ENCODE measurements around the gene TBC1D8.

TBC1D8 gene

DNA sequence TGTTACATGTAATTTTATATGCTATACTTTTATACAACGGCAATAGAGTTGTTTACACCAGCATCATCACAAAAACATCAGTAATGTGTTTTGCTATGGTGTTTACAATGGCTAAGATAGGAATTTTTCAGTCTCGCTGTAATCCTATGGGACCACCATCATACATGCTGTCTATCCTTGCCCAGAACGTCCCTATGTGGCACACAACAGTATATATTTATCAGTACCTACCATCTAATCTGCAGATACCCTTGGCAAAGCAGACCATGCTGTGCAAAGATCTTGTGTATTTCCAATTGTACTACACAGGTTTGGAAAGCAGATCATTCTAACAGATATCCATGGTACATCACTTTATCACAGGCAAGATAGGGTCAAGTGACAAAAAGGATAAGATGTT is 133.8 kb downstream of the TBC1D8 start:
- no peak for DNase-seq
- in situ Hi-C loops (cut with HindIII; ENCODE audit: low pct_ligation_motif_present, low pct_unique_long_range_greater_than_20kb, low sequenced_read_pairs), result no loop called here

DNA sequence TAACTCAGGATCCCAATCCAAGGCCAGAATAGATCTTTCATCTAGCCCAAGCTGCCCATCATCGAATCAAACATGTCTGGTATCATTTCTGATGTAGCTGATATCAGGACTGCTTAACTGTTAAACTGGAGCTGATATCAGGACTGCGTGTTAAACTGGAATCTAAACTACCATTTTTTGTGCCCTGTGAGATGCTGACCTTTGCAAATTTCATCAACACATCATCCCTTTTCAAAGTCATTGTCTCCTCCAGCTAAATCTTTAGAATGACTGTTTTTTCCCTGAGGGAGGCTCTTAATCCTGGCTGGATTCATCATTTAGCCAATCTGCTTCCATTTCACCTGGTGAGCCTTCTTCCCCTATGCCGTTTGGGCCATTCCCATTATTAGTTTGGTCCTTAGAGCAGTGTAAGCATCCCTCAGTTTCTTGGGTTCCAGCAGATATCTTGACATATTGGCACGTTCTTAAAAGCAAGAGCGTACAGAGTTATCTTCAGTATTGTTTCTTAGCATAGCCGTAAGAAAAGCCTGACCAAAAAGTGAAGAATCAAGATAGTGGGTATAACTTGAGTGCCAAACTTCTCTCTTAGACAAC is 136.8 kb downstream of the TBC1D8 start:
- DNase-seq, result no peak
- in situ Hi-C loops (cut with HindIII; ENCODE audit: low pct_ligation_motif_present, low pct_unique_long_range_greater_than_20kb, low sequenced_read_pairs), result no loop called here

DNA sequence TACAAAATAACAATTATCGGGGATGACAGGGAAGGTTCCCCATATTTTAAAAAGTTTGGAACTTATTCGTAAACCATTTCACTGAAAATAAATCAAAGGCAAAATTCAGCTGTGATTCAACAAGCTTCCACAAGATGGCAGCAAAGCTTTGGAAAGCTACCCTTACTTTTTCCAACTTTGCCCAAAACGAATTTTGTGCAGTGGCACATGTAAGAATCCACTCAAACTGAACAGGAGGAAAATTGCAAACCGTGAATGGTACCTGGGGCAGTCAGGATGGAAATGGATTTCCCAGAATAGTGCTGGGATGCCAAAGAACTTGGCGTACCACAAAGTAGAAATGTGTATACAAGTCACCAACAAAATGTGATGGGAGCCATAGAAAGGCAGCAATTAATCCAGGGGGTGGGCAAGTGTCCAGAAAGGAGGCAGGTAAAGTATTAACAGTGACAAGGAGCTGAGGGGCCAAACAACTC is 138.4 kb downstream of the TBC1D8 start:
- in situ Hi-C loops (cut with HindIII; ENCODE audit: low pct_ligation_motif_present, low pct_unique_long_range_greater_than_20kb, low sequenced_read_pairs), result no loop called here
- DNase-seq, result peak; percentile 61

DNA sequence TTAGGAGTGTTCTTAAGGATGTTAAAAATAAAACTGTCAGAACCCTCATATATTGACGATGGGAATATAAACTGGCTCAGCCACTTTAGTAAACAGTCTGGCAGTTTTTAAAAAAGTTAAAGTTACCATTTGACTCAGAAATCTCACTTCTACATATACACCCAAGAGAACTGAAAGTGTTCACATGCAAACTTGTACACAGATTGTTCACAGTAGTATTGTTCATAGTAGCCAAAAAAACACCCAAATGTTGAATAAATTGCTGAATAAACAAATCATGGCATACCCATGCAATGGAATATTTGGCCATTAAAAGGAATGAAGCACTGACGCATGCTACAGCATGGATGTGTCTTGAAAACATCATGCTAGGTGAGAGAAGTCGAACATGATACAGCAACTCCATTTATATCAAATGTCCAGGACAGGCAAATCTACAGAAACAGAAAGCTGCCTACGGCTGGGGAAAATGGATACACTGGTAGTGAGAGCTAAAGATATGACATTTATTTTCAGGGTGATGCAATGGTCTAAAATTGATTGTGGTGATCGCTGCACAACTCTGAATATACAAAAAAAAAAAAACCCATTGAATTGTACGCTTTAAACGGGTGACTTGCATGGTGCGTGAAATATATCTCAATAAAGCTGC is 139.0 kb downstream of the TBC1D8 start:
- no peak for DNase-seq
- in situ Hi-C loops (cut with HindIII; ENCODE audit: low pct_ligation_motif_present, low pct_unique_long_range_greater_than_20kb, low sequenced_read_pairs), result no loop called here

DNA sequence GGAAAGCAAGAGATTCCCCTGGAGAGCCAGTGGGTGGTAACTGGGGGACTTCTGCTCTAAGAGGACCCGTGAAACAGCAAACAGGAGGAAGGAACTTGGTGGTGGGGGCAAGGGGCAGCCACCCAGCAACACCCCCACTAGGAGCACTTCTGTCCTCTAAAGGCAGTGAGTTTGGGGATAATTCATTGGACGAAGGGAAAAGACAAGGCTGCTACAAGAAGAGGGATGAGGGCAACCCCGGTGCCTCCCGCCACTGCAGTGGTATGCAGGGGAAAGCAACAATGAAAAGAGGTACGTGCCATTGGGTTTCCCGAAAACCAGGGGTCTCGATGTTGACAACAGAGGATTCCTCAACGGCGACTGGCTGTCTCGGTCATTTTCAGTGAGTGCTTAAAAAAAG is 140.0 kb downstream of the TBC1D8 start:
- in situ Hi-C loops (cut with HindIII; ENCODE audit: low pct_ligation_motif_present, low pct_unique_long_range_greater_than_20kb, low sequenced_read_pairs), result no loop called here
- no peak for DNase-seq

DNA sequence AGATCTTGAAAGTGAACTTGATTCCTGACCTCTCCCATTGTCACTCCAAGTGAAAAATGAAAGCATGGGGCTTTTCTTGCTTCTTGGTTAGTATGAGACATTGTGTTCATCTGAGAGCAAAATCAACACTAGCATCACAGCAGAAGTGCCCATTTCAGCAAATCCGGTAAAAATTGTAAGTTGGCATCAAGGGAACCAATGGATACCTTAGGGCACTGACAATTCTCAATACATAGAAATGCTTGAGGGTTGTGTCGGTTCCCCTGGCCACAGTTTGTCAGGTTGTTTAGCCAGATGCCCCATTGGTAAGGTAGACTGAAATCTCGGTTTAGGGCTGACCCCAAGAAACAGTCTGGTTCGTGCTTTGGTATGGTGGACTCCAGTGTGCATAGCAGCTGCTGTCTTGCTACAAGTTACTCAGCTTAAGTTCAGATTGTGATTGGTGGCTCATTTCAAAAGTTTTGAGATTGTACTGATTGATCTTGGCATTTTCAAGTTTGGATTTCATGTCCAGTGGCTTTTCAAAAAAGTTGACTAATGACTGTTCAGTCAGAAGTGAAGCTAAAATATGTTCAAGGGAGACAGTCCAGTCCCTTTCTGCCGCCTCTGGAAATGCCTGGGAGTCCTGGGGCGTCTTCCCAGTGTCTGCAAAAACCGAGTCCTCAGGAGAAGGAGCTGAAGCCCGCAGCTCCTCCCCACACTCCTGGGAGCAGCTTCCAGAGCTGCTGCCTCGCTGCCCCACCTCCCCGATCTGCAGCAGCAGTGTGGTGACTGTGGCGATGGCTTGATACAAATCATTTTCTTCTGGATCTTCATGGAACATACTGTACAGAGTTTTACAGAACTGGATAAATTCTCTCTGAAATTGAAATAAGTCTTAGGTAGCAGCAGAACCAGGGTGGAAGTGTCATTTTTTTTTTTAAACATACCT is 143.5 kb downstream of the TBC1D8 start:
- no peak for DNase-seq
- in situ Hi-C loops (cut with HindIII; ENCODE audit: low pct_ligation_motif_present, low pct_unique_long_range_greater_than_20kb, low sequenced_read_pairs), result no loop called here

DNA sequence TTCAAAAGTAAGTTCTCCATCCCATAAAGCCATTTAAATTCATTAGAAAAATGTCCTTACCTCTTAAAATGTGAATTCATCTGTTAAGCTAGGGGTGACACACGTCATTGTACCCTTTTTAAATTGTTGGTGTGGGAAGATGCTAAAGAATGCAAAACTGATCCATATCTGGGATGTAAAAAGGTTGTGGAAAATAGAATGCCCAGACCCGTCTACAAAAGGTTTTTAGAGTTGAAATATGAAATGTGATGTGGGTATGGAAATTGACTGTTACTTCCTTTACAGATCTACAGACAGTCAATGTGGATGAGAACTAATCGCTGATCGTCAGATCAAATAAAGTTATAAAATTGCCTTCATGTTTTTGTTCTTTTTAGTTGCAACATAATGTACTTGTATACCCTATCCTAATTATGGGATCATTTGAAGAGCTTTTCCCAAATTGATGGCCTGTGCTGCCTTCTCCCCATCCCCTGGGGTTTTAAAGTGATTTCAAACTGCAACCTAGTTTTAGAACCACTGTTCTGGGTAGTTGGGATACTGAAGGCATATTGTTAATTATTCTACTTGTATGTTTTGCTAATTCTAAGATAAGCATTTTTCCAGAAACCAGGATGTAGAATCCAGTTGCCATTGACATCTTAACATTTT is 145.0 kb downstream of the TBC1D8 start:
- no peak for DNase-seq
- in situ Hi-C loops (cut with HindIII; ENCODE audit: low pct_ligation_motif_present, low pct_unique_long_range_greater_than_20kb, low sequenced_read_pairs), result no loop called here

DNA sequence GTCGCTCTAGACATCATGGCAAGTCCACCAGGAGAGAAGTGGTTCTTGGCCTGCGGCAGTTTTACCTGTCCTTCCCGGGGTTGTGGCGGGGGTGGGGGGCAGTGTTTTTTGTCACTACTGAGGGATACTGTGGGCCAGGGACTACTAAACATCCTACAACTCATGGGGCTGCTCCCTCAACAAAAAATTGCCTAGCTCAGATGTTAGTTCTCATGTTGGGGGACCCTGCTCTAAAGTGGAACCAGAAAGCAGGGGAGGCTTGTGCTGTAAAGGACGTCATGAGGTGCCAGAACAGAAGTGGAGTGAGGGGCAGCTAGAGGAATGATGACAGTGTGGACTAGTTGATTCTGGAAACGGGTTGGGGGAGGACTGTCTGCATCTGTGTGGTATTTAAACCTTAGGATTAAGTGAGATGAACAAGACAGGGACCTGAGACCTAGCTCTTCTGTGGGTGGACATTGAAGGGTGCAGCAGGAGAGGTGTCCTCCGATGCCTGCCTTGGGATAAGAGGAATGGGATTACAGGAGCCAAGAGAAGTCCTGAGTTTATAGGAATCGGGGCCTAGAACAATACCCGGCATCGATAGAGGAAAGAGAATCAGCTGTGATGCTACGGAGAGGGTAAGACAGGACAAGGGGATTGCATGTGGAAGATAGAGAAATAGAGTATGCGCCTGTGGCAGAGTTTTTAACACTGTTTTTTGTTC is 146.4 kb downstream of the TBC1D8 start:
- in situ Hi-C loops (cut with HindIII; ENCODE audit: low pct_ligation_motif_present, low pct_unique_long_range_greater_than_20kb, low sequenced_read_pairs), result no loop called here

DNA sequence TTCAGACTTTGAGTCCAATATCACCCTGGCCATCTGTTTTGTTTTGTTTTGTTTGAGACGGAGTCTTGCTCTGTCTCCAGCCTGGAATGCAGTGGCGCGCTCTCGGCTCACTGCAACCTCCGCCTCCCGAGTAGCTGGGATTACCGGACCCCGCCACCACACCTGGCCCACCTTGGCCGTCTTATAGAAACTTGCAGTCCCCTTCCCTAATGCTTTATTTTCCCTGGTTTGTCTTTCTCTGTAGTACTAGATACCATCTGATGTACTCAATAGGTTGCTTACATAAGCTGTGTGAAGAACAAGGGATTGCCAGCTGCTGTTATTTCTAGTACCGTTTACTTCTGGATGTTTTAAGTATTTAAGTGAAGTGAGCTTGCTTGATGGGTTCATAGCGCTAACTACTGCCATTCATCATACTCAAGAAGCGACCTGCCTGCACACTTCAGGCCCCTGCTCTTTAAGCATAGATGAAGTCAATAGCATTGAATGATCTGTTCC is 147.9 kb downstream of the TBC1D8 start:
- DNase-seq, result no peak
- in situ Hi-C loops (cut with HindIII; ENCODE audit: low pct_ligation_motif_present, low pct_unique_long_range_greater_than_20kb, low sequenced_read_pairs), result no loop called here

More for the DNA sequence above, 146.4 kb downstream of the TBC1D8 start:
- no peak for DNase-seq

DNA sequence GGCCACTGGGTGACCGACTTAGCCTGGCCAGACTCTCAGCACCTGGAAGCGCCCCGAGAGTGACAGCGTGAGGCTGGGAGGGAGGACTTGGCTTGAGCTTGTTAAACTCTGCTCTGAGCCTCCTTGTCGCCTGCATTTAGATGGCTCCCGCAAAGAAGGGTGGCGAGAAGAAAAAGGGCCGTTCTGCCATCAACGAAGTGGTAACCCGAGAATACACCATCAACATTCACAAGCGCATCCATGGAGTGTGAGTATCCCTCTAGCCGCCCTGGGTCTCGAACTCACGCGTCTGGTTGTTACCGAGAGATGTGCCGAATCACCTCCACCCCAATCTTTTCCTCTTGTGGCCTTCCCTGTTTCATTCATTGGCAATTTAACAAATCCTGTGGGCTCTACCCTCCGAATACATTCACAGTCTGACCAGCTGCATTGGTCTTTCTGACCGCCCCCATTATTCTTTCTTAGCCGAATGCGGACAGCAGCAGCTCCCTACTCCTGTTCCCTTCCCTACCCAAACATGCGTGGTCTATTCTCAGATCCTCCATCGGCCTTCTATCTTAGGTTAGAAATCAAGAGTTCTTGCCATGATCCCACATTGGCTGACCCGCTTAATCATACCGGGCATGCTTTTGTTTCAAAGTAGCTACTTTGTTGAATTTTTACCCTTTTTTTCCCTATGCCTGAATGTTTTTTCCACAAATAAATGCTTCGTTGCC is 148.5 kb downstream of the TBC1D8 start:
- peak; percentile 26 for DNase-seq

DNA sequence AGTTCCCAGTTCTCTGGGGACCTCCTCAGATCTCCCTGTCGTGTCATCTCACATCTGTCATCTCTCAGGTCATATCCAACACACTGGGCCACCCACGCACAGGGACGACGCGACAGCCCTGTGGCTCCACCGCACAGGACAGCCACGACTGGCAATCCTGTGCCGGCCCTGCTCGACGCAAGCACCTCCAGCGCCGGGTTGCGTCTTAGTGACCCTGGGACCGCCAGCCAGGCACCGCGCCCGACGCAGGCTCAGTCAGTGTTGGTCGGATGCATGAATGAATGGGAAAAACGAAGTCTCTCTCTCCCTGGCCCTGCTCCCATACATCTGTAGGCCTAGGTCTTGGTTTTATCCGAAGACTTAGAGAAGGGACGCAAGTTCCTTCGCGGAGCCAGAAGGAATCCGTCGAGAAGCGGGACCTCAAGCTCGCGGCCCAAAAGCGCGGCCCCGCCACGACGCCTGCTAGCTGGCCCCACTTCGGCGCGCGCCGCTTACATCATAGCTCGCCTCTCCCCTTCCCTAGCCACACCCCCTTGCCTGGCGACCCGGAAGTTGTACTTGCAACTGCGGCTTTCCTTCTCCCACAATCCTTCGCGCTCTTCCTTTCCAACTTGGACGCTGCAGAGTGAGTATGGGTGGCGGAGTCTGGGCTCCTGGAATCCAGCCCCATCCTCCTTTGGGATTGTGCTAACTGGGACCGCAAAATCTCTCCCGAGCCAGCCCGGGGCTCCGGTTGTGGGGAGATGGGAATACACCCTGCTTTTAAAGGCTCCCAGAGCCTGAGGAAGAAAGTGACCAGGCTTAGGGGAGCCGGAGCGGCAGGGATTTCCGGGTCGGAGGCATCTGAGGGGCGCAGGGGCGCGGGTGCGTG is 149.3 kb downstream of the TBC1D8 start, which contains the start of gene RPL31:
TSS of gene RPL31 (plus strand) at position 599 of the 871 bp plus-strand sequence. CDS start 413 bp downstream, outside the sequence.
- peak; percentile 96 for DNase-seq
- in situ Hi-C loops (cut with HindIII; ENCODE audit: low pct_ligation_motif_present, low pct_unique_long_range_greater_than_20kb, low sequenced_read_pairs), result no loop called here

More for the DNA sequence above, 148.5 kb downstream of the TBC1D8 start:
- in situ Hi-C loops (cut with HindIII; ENCODE audit: low pct_ligation_motif_present, low pct_unique_long_range_greater_than_20kb, low sequenced_read_pairs), result no loop called here

DNA sequence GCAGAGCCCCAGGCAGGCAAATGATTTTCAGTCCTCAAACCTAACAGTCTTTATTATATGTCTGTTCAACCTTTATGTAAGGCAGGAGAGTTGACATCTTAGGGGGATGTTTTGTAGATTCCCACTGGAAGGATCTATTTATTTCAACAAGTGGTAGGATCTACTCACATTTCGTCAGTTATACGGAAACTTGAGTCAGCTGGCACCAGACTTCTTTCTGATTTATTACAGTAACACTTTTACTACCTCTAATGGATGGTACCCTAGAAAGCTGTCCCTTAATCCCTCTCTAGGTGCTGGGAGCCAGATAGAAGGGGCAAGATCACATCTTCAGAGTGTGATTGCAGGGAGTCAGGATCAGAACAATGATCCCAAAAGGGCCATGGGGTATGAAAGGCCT is 151.2 kb downstream of the TBC1D8 start:
- in situ Hi-C loops (cut with HindIII; ENCODE audit: low pct_ligation_motif_present, low pct_unique_long_range_greater_than_20kb, low sequenced_read_pairs), result no loop called here
- no peak for DNase-seq

DNA sequence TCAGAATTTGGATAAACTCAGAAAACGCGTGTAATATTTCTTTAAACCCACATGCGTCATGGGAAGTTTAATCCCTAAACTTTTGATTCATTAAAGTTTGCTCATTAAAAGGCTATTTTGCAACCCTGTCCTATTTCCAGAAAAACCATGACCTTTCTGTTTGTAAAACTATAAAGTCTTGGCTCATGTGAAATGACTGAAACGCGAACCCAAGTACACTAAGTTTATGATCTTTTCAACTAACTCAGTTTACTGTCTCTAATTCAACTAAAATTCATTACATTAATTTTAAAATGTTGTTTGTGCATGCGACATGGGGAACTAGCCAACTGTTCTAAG is 153.0 kb downstream of the TBC1D8 start:
- in situ Hi-C loops (cut with HindIII; ENCODE audit: low pct_ligation_motif_present, low pct_unique_long_range_greater_than_20kb, low sequenced_read_pairs), result no loop called here

DNA sequence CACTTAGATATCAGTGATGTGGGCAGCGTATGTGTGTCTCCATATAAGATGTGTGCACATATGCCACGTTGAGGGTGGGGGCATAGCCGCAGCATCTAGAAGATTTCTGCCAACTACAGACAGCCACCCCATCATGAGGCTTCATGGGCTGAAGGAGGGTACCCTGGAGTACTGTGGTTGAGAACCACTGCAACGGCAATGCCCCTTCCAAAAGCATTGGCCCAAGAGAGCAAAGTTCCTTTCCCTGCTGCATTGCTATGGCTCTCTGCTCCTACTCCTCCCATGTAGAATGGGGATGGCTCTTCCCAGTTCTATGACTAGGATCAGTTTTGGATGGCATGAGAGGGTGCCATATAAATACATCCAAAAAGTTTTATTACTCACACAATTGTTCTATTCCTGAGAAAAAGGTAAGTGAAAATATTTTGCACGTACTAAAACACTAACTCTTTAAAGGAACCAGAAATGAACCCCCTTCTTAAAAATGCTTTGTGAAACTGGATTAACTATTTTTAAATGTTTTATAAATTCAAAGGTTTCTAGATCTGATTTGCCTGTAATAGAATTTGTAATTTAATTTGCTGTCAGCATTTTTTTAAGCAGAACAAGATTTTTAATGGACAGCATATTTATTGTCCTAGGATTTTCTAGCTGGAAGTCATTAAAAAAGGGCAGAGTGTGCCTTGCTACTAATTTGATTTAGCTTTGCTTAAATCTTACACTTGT is 153.5 kb downstream of the TBC1D8 start:
- DNase-seq, result no peak
- in situ Hi-C loops (cut with HindIII; ENCODE audit: low pct_ligation_motif_present, low pct_unique_long_range_greater_than_20kb, low sequenced_read_pairs), result no loop called here

More for the DNA sequence above, 153.0 kb downstream of the TBC1D8 start:
- DNase-seq, result no peak

DNA sequence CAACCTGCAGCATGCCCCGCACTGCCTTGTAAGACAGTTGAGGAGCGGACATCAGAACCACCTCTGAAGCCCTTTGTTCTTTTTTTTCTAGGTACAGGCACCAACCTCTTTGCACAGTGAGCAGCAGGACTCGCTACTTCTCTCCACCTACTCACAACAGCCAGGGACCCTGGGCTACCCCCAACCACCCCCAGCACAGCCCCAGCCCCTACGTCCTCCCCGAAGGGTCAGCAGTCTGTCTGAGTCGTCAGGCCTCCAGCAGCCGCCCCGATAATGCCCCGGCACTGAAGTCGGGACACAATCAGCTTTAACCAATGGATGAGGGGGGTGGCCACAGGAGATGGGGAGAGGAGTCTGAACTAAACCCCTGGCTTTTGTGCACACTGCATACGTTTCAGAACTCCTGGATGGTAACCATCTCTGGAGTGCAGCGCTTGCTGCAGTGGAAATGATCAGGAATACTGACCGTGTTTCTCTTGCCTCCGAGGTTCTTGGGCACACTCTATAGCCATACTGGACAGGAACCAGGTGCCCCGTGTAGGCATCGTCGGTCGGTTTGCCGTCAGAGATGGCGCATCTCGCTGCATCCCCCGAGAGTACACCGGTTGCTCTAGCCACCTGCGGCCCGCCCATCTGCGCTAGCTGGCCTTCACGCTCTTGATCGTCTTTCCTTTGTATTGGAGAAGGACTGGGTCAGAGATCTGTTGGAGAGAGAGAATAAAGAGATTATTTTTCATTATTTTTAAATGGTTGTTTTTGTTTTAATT is 155.7 kb downstream of the TBC1D8 start:
- DNase-seq, result no peak
- in situ Hi-C loops (cut with HindIII; ENCODE audit: low pct_ligation_motif_present, low pct_unique_long_range_greater_than_20kb, low sequenced_read_pairs), result no loop called here
